Stimulated activated CD4-positive, alpha-beta T cell treated with anti-CD3 and anti-CD28 coated beads, Interleukin-1b, Interleukin-23, amount 100 ng/mL, for 24 hours (primary cell): ENCODE measurements around the gene OR5B2.
"Not testable (repeated sequence)": the region's sequence is repeated elsewhere in the genome, so short reads cannot be mapped to it uniquely, and the experiment has no call there.

Source experiments
- DNase-seq, 4 experiments: peaks; one replicate each; pipeline ENCODE4 v3.0.0-alpha.2; 2020; ENCODE audit warnings: low read depth in 4 of 4, low spot score in 1 of 4

OR5B2 gene

GRCh38 chr11:58428021-58428420 lies at the start of gene OR5B2:
Gene OR5B2, minus strand, starts transcription at chr11:58428121. Its CDS starts 4,860 bp downstream, at chr11:58423261.
- DNase-seq = no peak

- DNase-seq = no peak
Measured at GRCh38 chr11:58471892-58472291, 44.0 kb upstream of the OR5B2 start.

- no peak for DNase-seq
Measured at GRCh38 chr11:58466293-58466692, 38.4 kb upstream of the OR5B2 start.

- no peak for DNase-seq
Measured at GRCh38 chr11:58465690-58466089, 37.8 kb upstream of the OR5B2 start.

GRCh38 chr11:58451585-58451984 lies 23.7 kb upstream of the OR5B2 start:
- DNase-seq = no peak

- DNase-seq = no peak
Measured at GRCh38 chr11:58446294-58446693, 18.4 kb upstream of the OR5B2 start.

- no peak for DNase-seq
Measured at GRCh38 chr11:58444300-58444699, 16.4 kb upstream of the OR5B2 start.

- no peak for DNase-seq
Measured at GRCh38 chr11:58442136-58442535, 14.2 kb upstream of the OR5B2 start, which contains the start of gene OR5B12. Gene OR5B12, minus strand, starts transcription at chr11:58442236. Its CDS starts 2,085 bp downstream, at chr11:58440151.

- no peak for DNase-seq
Measured at GRCh38 chr11:58438486-58438885, 10.6 kb upstream of the OR5B2 start.

- no peak for DNase-seq
Measured at GRCh38 chr11:58434217-58434616, 6.3 kb upstream of the OR5B2 start.

GRCh38 chr11:58433638-58434203 lies 5.8 kb upstream of the OR5B2 start:
- DNase-seq = no peak

- DNase-seq = no peak
Measured at GRCh38 chr11:58429273-58429672, 1.4 kb upstream of the OR5B2 start.

- no peak for DNase-seq
Measured at GRCh38 chr11:58406774-58407173, 21.1 kb downstream of the OR5B2 start, which contains the start of gene OR5B3. Gene OR5B3, minus strand, starts transcription at chr11:58406874. Its CDS starts 3,465 bp downstream, at chr11:58403409.

- not testable (repeated sequence) for DNase-seq
Measured at GRCh38 chr11:58399622-58400021, 28.3 kb downstream of the OR5B2 start.

- no peak for DNase-seq
Measured at GRCh38 chr11:58395581-58395980, 32.3 kb downstream of the OR5B2 start.

- DNase-seq = no peak
Measured at GRCh38 chr11:58394195-58394594, 33.7 kb downstream of the OR5B2 start.

- no peak for DNase-seq
Measured at GRCh38 chr11:58392746-58393145, 35.2 kb downstream of the OR5B2 start.

- no peak for DNase-seq
Measured at GRCh38 chr11:58391879-58392278, 36.0 kb downstream of the OR5B2 start.

- DNase-seq = no peak
Measured at GRCh38 chr11:58390551-58391063, 37.3 kb downstream of the OR5B2 start.
